K562 treated with DMSO at 1 percent for 24 hours (cell line): ENCODE results near the gene NPFFR1. TPM values are rescaled to one million over a fixed set of nuclear protein-coding genes. Genes with fewer than 3 reads are reported as not detected.

Experiments used
- total RNA-seq: library from RNA; unstranded; fragments of 300-600 nt; gene quantifications from 2 replicates; pipeline ENCODE4 v1.2.3, GENCODE V29; 2022; ENCODE audit warnings: low read depth; ENCODE audit not compliant: insufficient read depth

NPFFR1 gene
- total RNA-seq, result not detected in 2 replicates

GRCh38 chr10:70283445-70284399, at the start of gene NPFFR1:
Gene NPFFR1 (minus strand): TSS chr10:70284004. CDS start chr10:70283676, 328 bp downstream.

GRCh38 chr10:70233109-70233938, 50.5 kb downstream of the NPFFR1 start, which contains the start of gene PPA1:
Gene PPA1 (minus strand): TSS chr10:70233429. CDS start chr10:70233327, 102 bp downstream.

Other genes with a start within 250 kb of the NPFFR1 start
- not detected in 2 replicates for gene MACROH2A2, start 231.2 kb downstream of the NPFFR1 start, total RNA-seq
- gene AIFM2, start 151.2 kb downstream of the NPFFR1 start, total RNA-seq, result 17.0 and 18.0 TPM in 2 replicates
- 2.5 and 2.8 TPM in 2 replicates for gene TYSND1, start 137.3 kb downstream of the NPFFR1 start, total RNA-seq
- 24.4 and 29.2 TPM in 2 replicates for gene SAR1A, start 113.5 kb downstream of the NPFFR1 start, total RNA-seq
- gene PPA1, start 50.6 kb downstream of the NPFFR1 start, total RNA-seq, result 182 and 188 TPM in 2 replicates
- 24.3 and 30.5 TPM in 2 replicates for gene LRRC20, start 98.6 kb upstream of the NPFFR1 start, total RNA-seq
- gene EIF4EBP2, start 120.1 kb upstream of the NPFFR1 start, total RNA-seq, result 42.8 and 52.4 TPM in 2 replicates
- gene NODAL, start 157.7 kb upstream of the NPFFR1 start, total RNA-seq, result not detected in 2 replicates
- 0.08 and 0.13 TPM in 2 replicates for gene PALD1, start 194.8 kb upstream of the NPFFR1 start, total RNA-seq